Activated naive CD8-positive, alpha-beta T cell treated with anti-CD3 and anti-CD28 coated beads, Interleukin-2, amount 50 U/mL, for 16 hours (primary cell): ENCODE results near the gene CHAD.
A peak's percentile ranks its signal among the peaks of the same experiment; 100 is the strongest.
"Not testable (repeated sequence)": the region's sequence is repeated elsewhere in the genome, so short reads cannot be mapped to it uniquely, and the experiment has no call there.

Experiments used
- DNase-seq: peaks from one replicate; pipeline ENCODE4 v3.0.0-alpha.2; 2020; ENCODE audit warnings: low read depth, low spot score

CHAD gene

GRCh38 chr17:50428126-50428525, 40.6 kb downstream of the CHAD start:
- DNase-seq = not testable (repeated sequence)

GRCh38 chr17:50426814-50427787, 41.6 kb downstream of the CHAD start:
- no peak for DNase-seq

- DNase-seq = no peak
These were observed 42.3 kb downstream of the CHAD start for GRCh38 chr17:50426472-50426782.

- peak; percentile 12 for DNase-seq
These were observed 42.8 kb downstream of the CHAD start, which contains the start of gene ACSF2 for GRCh38 chr17:50425682-50426471. Gene ACSF2 (plus strand): TSS chr17:50426218. CDS start chr17:50426262, 44 bp downstream.

GRCh38 chr17:50424996-50425681, 43.5 kb downstream of the CHAD start:
- no peak for DNase-seq

- no peak for DNase-seq
These were observed 44.3 kb downstream of the CHAD start for GRCh38 chr17:50424246-50424995.

GRCh38 chr17:50423553-50424159, 45.0 kb downstream of the CHAD start:
- no peak for DNase-seq

- no peak for DNase-seq
These were observed 45.9 kb downstream of the CHAD start for GRCh38 chr17:50422738-50423137.

GRCh38 chr17:50421308-50422051, 47.2 kb downstream of the CHAD start:
- no peak for DNase-seq

- DNase-seq = no peak
These were observed 48.1 kb downstream of the CHAD start for GRCh38 chr17:50420419-50421112.

- not testable (repeated sequence) for DNase-seq
These were observed 49.1 kb downstream of the CHAD start for GRCh38 chr17:50419577-50419976.

GRCh38 chr17:50414808-50415207, 53.9 kb downstream of the CHAD start:
- no peak for DNase-seq
